GM10248 (cell line): ENCODE data around the gene SLC39A7.
A peak's percentile ranks its signal among the peaks of the same experiment; 100 is the strongest.

Experiments
- CTCF ChIA-PET: fragments of 300-600 bp; sonication (Branson Sonifier 250); formaldehyde crosslinking; extraction: SDS; loops from one replicate; lab custom pipeline; 2021; ENCODE audit warnings: antibody characterized with exemption; lab: Yijun Ruan, JAX
- POLR2A ChIA-PET: fragments of 350-650 bp; sonication (Branson Sonifier 250); formaldehyde crosslinking; extraction: SDS; loops from one replicate; lab custom pipeline; 2020; ENCODE audit warnings: antibody characterized with exemption; lab: Yijun Ruan, JAX
- DNase-seq: peaks from one replicate; pipeline ENCODE4 v3.0.0; 2012; ENCODE audit errors: extremely low spot score
- CTCF ChIP-seq: IDR thresholded peaks from 2 replicates; pipeline ENCODE4 v1.5.1; 2012; ENCODE audit warnings: mild to moderate bottlenecking, low read depth; ENCODE audit errors: extremely low read depth, missing control alignments, control extremely low read depth

Gene SLC39A7

GRCh38 chr6:33243476-33243875 lies 42.8 kb downstream of the SLC39A7 start:
- DNase-seq: no peak
- ChIA-PET POLR2A (interaction anchor here (0.7 kb wide), 1 partner anchor 85 kb away, joined by 3 read pairs; no protein-coding TSS in a partner anchor), CTCF (interaction anchor here (0.9 kb wide), 1 partner anchor 129 kb away, joined by 4 read pairs; no protein-coding TSS in a partner anchor)
- no peak for TF ChIP-seq CTCF

- ChIA-PET CTCF (interaction anchor here (0.6 to 7.7 kb wide), 64 partner anchors 9 to 403 kb away, joined by 3 to 82 read pairs (median 4); partner anchors contain the start of genes B3GALT4, CUTA, HSD17B8 and PFDN6), POLR2A (interaction anchor here (0.6 to 2.2 kb wide), 9 partner anchors 24 to 1277 kb away, joined by 3 to 10 read pairs (median 3); partner anchors contain the start of genes RPS18 and VPS52)
- TF ChIP-seq CTCF: peak; percentile 91
- DNase-seq: peak; percentile 80
Observed at GRCh38 chr6:33247977-33248642, 47.4 kb downstream of the SLC39A7 start.

- no peak for DNase-seq
- ChIA-PET POLR2A (interaction anchor here (0.5 to 2.2 kb wide), 6 partner anchors 23 to 810 kb away, joined by 3 to 10 read pairs (median 6); partner anchors contain the start of genes RPS18 and VPS52), CTCF (interaction anchor here (0.7 to 7.7 kb wide), 59 partner anchors 9 to 403 kb away, joined by 3 to 82 read pairs (median 5); partner anchors contain the start of genes B3GALT4, CUTA, HSD17B8 and PFDN6)
- no peak for TF ChIP-seq CTCF
Observed at GRCh38 chr6:33248643-33248931, 47.9 kb downstream of the SLC39A7 start.

GRCh38 chr6:33248932-33249731 lies 48.5 kb downstream of the SLC39A7 start:
- ChIA-PET CTCF (interaction anchor here (0.7 to 7.7 kb wide), 54 partner anchors 8 to 411 kb away, joined by 3 to 82 read pairs (median 5); partner anchors contain the start of genes B3GALT4, CUTA, HSD17B8 and PFDN6), POLR2A (interaction anchor here (0.5 to 2.1 kb wide), 6 partner anchors 14 to 810 kb away, joined by 4 to 12 read pairs (median 6); partner anchors contain the start of genes RPS18 and VPS52)
- no peak for TF ChIP-seq CTCF
- DNase-seq: peak; percentile 95

- ChIA-PET POLR2A (interaction anchor here (0.5 to 2.1 kb wide), 3 partner anchors 22 to 386 kb away, joined by 5 to 10 read pairs (median 6); partner anchors contain the start of genes RPS18 and VPS52), CTCF (interaction anchor here (0.6 to 7.7 kb wide), 28 partner anchors 7 to 412 kb away, joined by 3 to 82 read pairs (median 10); partner anchors contain the start of genes HSD17B8, PFDN6, RPS18 and TAP2)
- TF ChIP-seq CTCF: no peak
- no peak for DNase-seq
Observed at GRCh38 chr6:33249732-33250630, 49.3 kb downstream of the SLC39A7 start.
